Fibroblast of mammary gland (primary cell): Measurements from ENCODE around the gene ASPA.
"Not testable (repeated sequence)": the region's sequence is repeated elsewhere in the genome, so short reads cannot be mapped to it uniquely, and the experiment has no call there.

Source experiments
- DNase-seq: peaks from one replicate; pipeline ENCODE4 v3.0.0-alpha.2; 2010; ENCODE audit warnings: low read depth
- H3K4me3 ChIP-seq: 2 replicates; pipeline ENCODE4 v1.5.1; 2011; ENCODE audit warnings: low read depth, mild to moderate bottlenecking, low read length, moderate library complexity; ENCODE audit not compliant: control insufficient read depth
- TF ChIP-seq, protein P1 (sequence below): conservative IDR thresholded peaks from 2 replicates; pipeline ENCODE4 v1.5.1; 2011; ENCODE audit warnings: low read depth, low read length, inconsistent platforms; ENCODE audit not compliant: control insufficient read depth, insufficient read depth

Gene ASPA

DNA sequence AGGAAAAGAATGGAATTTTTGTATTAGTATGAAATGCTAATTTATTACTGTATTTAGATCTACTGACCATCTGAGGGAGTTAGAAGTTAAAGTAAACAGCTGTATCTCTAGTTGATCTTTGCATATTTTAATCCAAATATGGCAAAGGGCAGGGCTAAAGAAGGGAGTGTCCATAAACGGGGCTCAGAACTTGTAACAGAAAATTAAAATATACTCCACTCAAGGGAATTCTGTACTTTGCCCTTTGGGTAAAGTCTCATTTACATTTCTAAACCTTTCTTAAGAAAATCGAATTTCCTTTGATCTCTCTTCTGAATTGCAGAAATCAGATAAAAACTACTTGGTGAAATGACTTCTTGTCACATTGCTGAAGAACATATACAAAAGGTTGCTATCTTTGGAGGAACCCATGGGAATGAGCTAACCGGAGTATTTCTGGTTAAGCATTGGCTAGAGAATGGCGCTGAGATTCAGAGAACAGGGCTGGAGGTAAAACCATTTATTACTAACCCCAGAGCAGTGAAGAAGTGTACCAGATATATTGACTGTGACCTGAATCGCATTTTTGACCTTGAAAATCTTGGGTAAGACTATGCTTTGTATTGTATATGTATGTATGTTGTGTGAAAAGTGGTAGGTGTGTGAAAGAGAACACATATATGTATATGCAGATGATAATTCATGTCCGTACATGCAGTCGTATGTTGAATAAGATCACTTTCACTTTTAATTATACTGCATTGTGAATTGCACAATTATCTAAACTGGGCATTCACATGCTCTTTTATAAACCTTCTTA is at the start of gene ASPA:
Gene ASPA, plus strand, starts transcription at position 186 of the 799 bp plus-strand sequence. Its CDS starts 163 bp downstream, at position 349.
- TF ChIP-seq, protein P1, sequence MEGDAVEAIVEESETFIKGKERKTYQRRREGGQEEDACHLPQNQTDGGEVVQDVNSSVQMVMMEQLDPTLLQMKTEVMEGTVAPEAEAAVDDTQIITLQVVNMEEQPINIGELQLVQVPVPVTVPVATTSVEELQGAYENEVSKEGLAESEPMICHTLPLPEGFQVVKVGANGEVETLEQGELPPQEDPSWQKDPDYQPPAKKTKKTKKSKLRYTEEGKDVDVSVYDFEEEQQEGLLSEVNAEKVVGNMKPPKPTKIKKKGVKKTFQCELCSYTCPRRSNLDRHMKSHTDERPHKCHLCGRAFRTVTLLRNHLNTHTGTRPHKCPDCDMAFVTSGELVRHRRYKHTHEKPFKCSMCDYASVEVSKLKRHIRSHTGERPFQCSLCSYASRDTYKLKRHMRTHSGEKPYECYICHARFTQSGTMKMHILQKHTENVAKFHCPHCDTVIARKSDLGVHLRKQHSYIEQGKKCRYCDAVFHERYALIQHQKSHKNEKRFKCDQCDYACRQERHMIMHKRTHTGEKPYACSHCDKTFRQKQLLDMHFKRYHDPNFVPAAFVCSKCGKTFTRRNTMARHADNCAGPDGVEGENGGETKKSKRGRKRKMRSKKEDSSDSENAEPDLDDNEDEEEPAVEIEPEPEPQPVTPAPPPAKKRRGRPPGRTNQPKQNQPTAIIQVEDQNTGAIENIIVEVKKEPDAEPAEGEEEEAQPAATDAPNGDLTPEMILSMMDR = no peak
- peak; percentile 46 for DNase-seq
- H3K4me3 ChIP-seq = peak within 1 kb of the TSS; percentile 10

DNA sequence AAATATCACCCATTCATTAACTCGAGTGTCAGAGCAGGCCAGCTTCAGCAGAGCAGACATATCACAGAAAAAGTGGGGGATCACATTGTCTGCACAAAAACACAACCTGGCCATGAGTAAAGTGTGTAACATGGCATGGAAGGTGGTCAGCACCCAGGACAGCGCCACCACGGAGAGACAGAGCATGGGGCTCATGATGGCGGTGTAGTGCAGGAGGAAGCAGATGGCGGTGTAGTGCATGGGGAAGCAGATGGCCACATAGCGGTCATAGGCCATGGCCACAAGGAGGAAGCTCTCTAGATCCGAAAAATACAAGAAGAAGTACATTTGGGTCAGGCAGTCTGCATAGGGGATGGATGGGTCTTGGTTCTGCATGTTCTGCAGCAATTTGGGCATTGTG is 42.6 kb upstream of the ASPA start:
- DNase-seq, H3K4me3 ChIP-seq: not testable (repeated sequence)

DNA sequence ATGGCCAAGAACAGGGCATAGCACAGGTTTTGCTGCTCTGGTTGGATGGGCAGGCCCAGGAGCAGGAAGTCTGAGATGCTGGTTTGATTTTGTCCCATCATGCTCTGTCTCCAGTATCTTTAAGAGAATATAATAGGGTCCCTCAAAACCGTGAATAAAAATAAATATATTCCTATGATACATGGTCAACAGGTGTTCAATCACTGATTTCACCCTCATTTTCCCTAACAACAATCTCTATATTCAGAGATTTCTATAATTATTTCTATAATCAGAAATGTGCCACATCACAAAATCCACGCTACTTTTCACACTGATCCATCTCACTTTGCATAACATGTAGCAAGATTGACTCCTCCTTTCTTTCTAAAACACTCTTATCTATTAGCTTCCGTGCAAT is 42.1 kb upstream of the ASPA start, which contains the start of gene OR1E2:
Gene OR1E2, minus strand, starts transcription at position 101 of the 400 bp plus-strand sequence. Its CDS starts 0 bp downstream, at position 101.
- TF ChIP-seq, protein P1 = no peak
- no peak for DNase-seq
- H3K4me3 ChIP-seq = no peak within 1 kb of the TSS

DNA sequence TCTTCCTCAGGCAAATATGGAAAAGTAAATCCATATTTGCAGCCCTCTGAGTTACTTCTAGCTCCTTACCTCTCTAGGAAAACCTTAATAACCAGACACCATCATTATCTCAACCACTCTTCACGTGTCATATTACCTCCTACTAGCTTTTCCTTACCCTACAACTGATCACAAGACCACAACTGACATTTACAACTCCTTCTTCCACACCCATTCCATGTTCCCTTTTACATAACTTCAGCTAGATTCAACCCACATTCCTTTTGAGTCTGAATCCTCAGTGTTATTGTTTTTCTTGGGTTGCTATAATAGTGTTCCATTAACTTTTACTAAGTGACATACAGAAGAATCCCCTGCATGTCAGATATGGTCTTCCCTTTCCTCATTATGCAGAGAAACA is 37.4 kb upstream of the ASPA start:
- no peak for DNase-seq
- TF ChIP-seq, protein P1 = no peak
- H3K4me3 ChIP-seq = no peak overlapping the region

DNA sequence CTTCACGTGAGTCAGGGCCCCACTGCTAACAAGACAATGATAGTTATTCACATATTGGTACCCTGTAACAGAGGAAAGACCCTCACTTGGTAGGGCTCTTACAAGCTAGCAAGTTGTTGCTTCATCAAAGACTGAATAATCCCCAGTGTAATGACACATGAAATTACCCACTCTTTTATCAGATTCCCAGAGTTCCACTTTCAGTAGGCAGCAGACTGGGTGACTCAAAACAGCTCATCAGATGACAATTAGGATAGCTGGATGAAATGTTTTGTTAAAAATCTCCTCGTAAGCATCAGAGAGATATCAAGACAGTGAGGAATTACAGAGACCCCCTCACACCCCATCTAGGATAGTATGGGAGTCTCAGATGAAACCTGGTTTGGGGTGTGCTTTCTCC is 35.3 kb upstream of the ASPA start:
- H3K4me3 ChIP-seq = no peak overlapping the region
- TF ChIP-seq, protein P1 = no peak
- DNase-seq = peak; percentile 17

DNA sequence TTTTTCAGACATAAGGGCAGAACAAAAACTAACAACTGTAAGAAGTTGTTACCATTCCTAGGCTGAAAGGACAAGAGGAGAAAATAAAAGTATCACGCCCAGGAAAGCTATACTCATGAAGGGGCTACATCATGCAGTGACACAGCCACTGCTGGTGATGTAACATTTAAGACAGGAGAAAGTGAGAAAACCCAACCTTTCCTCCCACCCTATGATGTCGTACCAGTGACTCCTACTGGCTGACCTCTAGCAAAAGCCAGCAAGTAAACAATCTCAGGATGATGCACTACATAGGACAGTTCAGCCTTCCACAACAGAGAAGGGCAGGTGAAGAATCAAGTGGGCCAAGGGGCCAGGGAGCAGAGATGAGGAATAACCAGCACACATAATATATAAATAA is 28.2 kb upstream of the ASPA start:
- DNase-seq = peak; percentile 30
- no peak overlapping the region for H3K4me3 ChIP-seq
- TF ChIP-seq, protein P1 = no peak

DNA sequence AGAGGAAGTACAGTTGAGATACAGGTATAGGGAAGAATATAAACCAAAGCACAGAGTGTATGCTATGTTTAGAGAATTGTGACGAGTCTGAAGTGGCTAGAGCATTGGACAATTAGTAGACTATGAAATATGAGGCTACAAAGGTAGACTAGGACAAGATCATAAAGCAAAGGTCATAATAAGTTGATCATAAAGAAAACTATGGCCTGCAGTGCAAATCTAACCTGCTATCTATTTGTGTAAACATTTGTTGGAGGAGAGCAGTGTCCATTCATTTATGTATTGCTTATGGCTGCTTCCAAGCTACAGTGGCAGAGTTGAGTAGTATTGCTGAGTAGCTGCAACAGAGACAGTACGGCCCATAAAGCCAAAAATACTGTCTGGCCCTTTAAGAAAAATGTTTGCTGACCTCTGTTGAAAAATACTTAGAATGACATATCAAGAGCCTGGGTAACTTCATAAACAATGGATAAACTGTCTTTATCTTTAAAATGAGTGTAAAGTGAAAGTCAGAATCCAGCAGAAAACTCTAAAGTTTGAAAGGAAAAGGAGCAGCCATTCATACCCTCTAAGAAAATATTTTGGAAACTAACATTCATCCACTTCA is 27.6 kb upstream of the ASPA start:
- H3K4me3 ChIP-seq = no peak overlapping the region
- DNase-seq = no peak
- TF ChIP-seq, protein P1 = no peak

DNA sequence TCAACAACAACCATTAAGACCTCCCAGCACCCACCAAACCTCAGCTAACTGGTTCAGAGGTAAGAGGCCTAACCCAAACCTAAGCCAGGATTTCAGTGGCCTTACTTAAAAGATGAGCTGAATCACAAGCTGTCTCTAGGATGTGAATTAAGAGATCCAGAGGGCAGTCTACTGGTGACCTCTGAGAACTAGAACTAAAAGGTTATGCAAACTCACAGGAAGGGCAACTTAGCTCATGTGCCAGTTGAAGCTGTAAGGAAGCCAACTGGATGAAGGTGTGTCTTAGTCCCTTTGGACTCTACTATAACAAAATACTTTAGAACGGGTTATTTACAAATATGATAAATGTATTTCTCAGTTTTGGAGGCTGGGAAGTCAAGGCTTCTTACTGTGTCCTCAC is 9.4 kb upstream of the ASPA start:
- not testable (repeated sequence) for DNase-seq, H3K4me3 ChIP-seq
